Activated naive CD4-positive, alpha-beta T cell treated with anti-CD3 and anti-CD28 coated beads, Interleukin-2, amount 50 U/mL, for 72 hours (primary cell): Measurements from ENCODE around the gene BCAS1. TPM values are rescaled to one million over a fixed set of nuclear protein-coding genes. Genes with fewer than 3 reads are reported as not detected.

Source experiments
- ATAC-seq, 2 donors: fragments of 150-1000 bp; cut with Tn5 transposase; 2 replicates each; pipeline ENCODE4 v1.10.0; 2021; ENCODE audit warnings: mild to moderate bottlenecking in 2 of 2, moderate library complexity in 2 of 2
- DNase-seq, 2 donors: peaks; one replicate each; pipeline ENCODE4 v3.0.0; 2021 to 2022; ENCODE audit warnings: low spot score in 2 of 2
- H3K27ac Mint-ChIP-seq, 2 donors: one replicate each; pipeline ENCODE4 v1.8.0; 2022; ENCODE audit warnings: mild to moderate bottlenecking in 2 of 2, mixed read lengths in 2 of 2
- H3K36me3 Mint-ChIP-seq, 2 donors: one replicate each; pipeline ENCODE4 v1.8.0; 2022; ENCODE audit warnings: mixed read lengths in 2 of 2
- H3K9me3 Mint-ChIP-seq, 2 donors: one replicate each; pipeline ENCODE4 v1.8.0; 2022; ENCODE audit warnings: mixed read lengths in 2 of 2
- total RNA-seq, 2 donors: library from RNA; stranded (reverse); gene quantifications; one replicate each; pipeline ENCODE4 v1.2.3, GENCODE V29; 2022

The BCAS1 gene
- total RNA-seq, 2 donors from 2014 or later, result not detected

- ATAC-seq (peak; percentile 67 to 97), DNase-seq (peak in 1 of 2 donors; percentile 11)
- peak overlapping the region in 1 of 2 donors; percentile 93 for H3K27ac Mint-ChIP-seq
- no peaks in the 10 kb centered on the region for H3K36me3 Mint-ChIP-seq
- peaks cover 0 to 18% of the 10 kb centered on the region in 2 donors for H3K9me3 Mint-ChIP-seq
Measured at GRCh38 chr20:54044156-54044555, 26.2 kb downstream of the BCAS1 start.

DNA sequence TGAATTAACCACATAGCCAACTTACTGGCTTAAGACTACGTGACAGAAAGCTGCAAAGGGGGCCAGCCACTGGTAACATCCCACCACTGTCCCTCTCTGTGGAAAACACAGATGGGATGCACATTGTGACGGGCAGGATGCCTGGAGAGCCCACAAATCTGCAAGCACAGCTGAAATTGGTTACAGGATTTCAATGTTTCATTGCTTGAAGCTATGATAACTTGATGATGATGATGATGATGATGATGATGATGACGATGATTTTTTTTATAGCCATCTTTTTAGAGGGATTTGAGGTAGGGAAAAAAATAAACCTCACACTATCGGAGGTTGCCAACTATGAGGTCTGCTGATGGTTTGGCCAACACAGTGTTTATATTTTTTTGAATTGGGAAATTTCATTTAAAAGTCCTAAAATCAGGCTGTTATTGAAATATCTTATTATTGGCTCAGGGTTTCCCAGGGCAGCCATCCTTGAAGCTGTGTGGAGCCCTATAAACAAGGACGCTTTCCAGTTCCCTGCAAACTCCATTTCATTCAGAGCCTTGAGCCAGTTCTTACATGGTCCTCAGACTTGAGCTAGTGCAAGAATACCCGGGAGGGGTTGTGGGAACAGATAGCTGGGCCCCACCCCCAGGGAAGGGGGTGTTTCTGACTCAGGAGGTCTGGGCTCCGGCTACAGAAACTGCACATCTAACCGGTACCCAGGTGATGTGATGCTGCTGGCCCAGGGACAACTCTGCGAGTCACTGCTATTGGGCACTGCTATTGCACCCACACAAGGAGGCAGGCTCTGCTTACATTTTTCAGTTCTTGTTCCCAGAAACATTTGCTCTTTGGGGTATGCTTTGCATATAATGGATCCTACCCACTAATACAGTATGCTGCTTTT, 27.1 kb downstream of the BCAS1 start:
- DNase-seq (peak in 1 of 2 donors; percentile 24), ATAC-seq (peak; percentile 33 to 72)
- peak overlapping the region in 1 of 2 donors; percentile 93 for H3K27ac Mint-ChIP-seq
- H3K36me3 Mint-ChIP-seq, result no peaks in the 10 kb centered on the region
- H3K9me3 Mint-ChIP-seq, result peaks cover 0 to 18% of the 10 kb centered on the region in 2 donors

- ATAC-seq (no peak), DNase-seq (no peak)
- peaks cover 0 to 11% of the 10 kb centered on the region in 2 donors for H3K9me3 Mint-ChIP-seq
- no peak overlapping the region for H3K27ac Mint-ChIP-seq
- no peaks in the 10 kb centered on the region for H3K36me3 Mint-ChIP-seq
Measured at GRCh38 chr20:54042021-54042420, 28.4 kb downstream of the BCAS1 start.

GRCh38 chr20:54041336-54041735, 29.1 kb downstream of the BCAS1 start:
- H3K9me3 Mint-ChIP-seq, result peaks cover 0 to 11% of the 10 kb centered on the region in 2 donors
- no peak overlapping the region for H3K27ac Mint-ChIP-seq
- DNase-seq (no peak), ATAC-seq (no peak)
- H3K36me3 Mint-ChIP-seq, result no peaks in the 10 kb centered on the region

- Mint-ChIP-seq H3K9me3 (peaks cover 0 to 6% of the 10 kb centered on the region in 2 donors), H3K27ac (no peak overlapping the region), H3K36me3 (no peaks in the 10 kb centered on the region)
- ATAC-seq (no peak), DNase-seq (no peak)
Measured at GRCh38 chr20:54040531-54040930, 29.9 kb downstream of the BCAS1 start.

DNA sequence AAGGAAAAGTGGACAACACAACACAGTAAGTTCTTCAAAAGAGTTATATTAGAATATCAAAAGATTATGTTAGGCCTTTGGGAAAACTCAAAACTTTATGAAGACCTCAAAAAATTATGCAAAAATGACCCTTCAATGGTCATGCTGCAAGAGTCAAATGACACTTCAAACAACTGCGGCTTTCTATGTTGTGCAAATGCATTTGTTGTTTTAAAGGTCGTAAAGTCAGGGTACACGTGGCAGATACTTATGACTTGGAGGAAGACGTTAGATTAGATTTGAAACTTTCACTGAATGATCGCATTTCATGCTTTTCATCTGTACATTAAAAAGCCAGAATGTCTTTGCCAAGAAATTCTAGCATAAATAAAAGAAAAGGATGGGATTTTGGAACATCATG, 31.4 kb downstream of the BCAS1 start:
- Mint-ChIP-seq H3K9me3 (no peaks in the 10 kb centered on the region), H3K27ac (no peak overlapping the region), H3K36me3 (no peaks in the 10 kb centered on the region)
- no peak for DNase-seq
- no peak for ATAC-seq

DNA sequence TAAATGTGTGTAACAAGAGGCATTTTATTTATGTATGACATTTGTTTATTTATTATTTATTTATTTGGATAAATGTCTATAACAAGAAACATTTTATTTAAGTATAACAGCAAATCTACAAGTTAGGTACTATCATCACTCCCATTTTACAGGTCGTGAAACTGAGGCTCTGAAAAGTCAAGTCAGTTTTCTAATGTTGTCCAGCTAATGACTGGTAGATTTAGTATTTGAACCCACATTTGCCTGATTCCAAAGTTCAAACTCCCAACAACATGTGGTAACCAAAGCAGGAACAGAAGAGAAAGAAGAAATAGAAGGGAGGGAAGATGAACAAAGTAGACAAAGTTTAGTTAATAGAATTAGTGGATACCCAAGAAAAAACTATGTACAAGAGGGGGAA, 32.9 kb downstream of the BCAS1 start:
- ATAC-seq, result no peak
- Mint-ChIP-seq H3K36me3 (peaks cover under 1 to 6% of the 10 kb centered on the region in 2 donors), H3K9me3 (peaks cover 4 to 9% of the 10 kb centered on the region in 2 donors), H3K27ac (no peak overlapping the region)
- DNase-seq, result no peak

DNA sequence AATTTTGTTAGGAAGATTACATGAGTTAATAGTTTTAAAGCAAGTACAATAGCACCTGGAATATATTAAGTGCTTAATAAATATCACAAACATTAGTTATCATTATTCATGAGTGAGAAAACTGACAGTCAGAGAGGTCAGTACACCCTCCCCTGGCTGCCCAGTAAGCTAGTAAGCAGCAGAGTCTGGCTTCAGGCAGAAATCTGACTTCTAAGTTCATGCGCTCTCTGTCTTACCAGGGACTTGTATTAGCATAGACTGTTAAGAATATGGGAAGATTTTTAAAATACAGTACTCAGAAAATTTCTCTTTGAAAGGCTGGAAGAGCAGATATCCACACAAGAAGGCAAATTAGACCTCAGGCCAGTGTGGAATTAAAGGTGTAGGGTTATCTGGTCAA, 40.8 kb downstream of the BCAS1 start:
- H3K36me3 Mint-ChIP-seq, result peaks cover 10 to 15% of the 10 kb centered on the region in 2 donors
- ATAC-seq, result no peak
- no peak overlapping the region for H3K27ac Mint-ChIP-seq
- H3K9me3 Mint-ChIP-seq, result peaks cover 12 to 17% of the 10 kb centered on the region in 2 donors
- DNase-seq, result no peak

DNA sequence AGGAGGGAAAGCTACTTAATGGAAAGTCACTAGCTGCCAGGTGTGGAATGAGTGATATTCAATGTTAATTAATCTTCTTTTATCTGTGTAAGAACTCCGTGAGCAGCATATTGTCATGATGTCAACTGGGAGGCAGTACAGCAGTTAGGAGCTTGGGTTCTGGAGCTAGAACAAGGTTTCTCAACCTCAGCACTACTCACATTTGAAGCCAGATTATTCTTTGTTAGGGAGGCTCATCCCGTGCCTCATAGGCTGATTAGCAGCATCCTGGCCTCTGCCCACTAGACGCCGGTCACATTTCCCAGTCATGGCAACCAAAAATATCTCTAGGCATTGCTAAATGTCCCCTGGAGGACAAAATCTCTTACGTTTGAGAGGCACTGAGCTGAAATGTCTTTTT, 41.2 kb downstream of the BCAS1 start:
- H3K27ac Mint-ChIP-seq, result no peak overlapping the region
- H3K36me3 Mint-ChIP-seq, result peaks cover 10 to 15% of the 10 kb centered on the region in 2 donors
- ATAC-seq (no peak), DNase-seq (no peak)
- H3K9me3 Mint-ChIP-seq, result peaks cover 12 to 17% of the 10 kb centered on the region in 2 donors

DNA sequence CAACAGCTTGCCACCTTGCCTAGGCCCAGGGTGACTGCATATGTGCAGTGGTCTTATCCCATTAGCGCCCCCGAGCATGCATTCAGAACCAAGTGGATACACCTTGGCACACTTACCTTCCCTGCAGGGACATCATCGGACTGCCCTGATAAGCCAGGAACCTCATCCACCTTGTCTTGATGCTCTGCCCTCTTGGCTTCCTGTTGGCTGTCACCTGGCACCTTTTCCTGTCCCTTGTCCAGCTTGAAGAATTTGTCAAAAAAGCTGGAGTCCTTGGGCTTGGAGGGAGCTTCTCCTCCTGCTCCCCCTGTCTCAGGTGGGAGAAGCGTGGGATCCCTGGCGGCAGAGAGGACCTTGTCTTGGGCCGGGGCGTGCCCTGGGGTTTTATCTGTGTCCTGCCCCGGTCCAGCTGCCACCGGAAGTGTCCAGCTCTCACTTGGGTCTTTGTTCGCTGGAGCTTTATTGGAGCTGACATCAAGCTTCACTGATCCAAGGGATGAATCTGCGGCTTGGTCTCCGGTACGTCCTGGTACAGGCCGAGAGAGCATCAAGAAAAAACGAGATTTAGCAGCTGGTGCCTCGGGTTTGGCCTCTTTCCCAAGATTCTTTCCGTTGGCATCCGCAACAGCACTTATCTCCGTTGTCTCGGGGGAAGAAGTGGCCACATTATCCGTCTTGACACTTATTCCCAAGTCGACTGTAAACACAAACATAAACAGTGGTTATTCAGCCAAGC, 42.0 kb downstream of the BCAS1 start:
- no peak for DNase-seq
- H3K27ac Mint-ChIP-seq, result no peak overlapping the region
- no peak for ATAC-seq
- H3K36me3 Mint-ChIP-seq, result peaks cover 10 to 15% of the 10 kb centered on the region in 2 donors
- H3K9me3 Mint-ChIP-seq, result peaks cover 12 to 17% of the 10 kb centered on the region in 2 donors

GRCh38 chr20:54027704-54028103, 42.7 kb downstream of the BCAS1 start:
- peaks cover 10% of the 10 kb centered on the region in 2 donors for H3K36me3 Mint-ChIP-seq
- no peak overlapping the region for H3K27ac Mint-ChIP-seq
- peaks cover 8 to 9% of the 10 kb centered on the region in 2 donors for H3K9me3 Mint-ChIP-seq
- no peak for ATAC-seq
- no peak for DNase-seq

GRCh38 chr20:54026295-54027064, 43.9 kb downstream of the BCAS1 start:
- DNase-seq, result no peak
- Mint-ChIP-seq H3K36me3 (no peaks in the 10 kb centered on the region), H3K27ac (no peak overlapping the region), H3K9me3 (peaks cover 0 to under 1% of the 10 kb centered on the region in 2 donors)
- no peak for ATAC-seq

GRCh38 chr20:54025251-54025771, 45.1 kb downstream of the BCAS1 start:
- Mint-ChIP-seq H3K9me3 (no peaks in the 10 kb centered on the region), H3K27ac (no peak overlapping the region), H3K36me3 (no peaks in the 10 kb centered on the region)
- DNase-seq (no peak), ATAC-seq (no peak)

DNA sequence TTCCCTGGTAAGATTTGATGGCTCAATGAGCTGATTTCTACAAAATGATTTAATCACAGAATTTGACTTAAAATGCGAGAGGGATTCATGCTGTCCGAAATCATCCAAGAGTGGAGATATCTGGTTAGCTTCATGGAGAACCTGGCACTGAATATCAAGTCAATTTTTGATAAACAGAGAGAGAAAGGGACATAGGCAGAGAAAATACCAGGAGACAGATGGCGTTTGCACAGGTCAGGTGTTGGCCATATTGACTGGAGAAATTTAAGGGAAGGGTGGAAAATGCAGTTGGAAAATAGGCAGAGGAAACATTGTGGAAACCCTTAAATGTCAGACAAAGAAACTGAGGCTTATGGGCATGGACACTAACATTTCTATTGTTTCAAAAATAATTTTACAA, 47.0 kb downstream of the BCAS1 start:
- Mint-ChIP-seq H3K9me3 (no peaks in the 10 kb centered on the region), H3K36me3 (no peaks in the 10 kb centered on the region), H3K27ac (no peak overlapping the region)
- ATAC-seq (no peak), DNase-seq (no peak)

DNA sequence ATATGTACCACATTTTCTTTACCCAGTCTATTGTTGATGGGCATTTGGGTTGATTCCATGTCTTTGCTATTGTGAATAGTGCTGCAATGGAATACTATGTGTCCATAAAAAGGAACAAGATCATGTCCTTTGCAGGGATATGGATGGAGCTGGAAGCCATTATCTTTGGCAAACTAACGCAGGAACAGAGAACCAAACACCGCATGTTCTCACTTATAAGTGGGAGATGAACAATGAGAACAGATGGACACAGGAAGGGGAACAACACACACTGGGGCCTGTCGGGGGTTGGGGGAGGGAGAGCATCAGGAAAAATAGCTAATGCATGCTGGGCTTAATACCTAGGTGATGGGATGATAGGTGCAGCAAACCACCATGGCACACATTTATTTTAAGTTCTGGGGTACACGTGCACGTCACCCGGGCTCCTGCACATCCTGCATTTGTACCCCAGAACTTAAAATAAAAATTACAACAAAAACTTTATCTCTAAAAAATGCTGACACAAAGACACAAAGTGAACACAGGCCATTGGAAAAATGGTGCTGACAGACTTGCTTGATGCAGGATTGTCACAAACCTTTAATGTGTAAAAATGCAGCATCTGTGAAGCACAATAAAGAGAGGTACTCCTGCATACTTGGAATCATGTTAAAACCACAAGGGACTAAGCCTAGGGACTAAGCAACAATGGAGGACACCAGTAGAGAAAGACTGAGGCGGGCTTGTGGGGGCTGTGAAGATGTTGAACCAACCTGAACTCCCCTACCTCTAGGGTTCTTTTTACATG, 48.8 kb downstream of the BCAS1 start:
- H3K27ac Mint-ChIP-seq, result no peak overlapping the region
- no peaks in the 10 kb centered on the region for H3K9me3 Mint-ChIP-seq
- ATAC-seq (no peak), DNase-seq (no peak)
- no peaks in the 10 kb centered on the region for H3K36me3 Mint-ChIP-seq

GRCh38 chr20:54020868-54021267, 49.5 kb downstream of the BCAS1 start:
- ATAC-seq, result no peak
- no peak for DNase-seq
- Mint-ChIP-seq H3K27ac (no peak overlapping the region), H3K9me3 (no peaks in the 10 kb centered on the region), H3K36me3 (no peaks in the 10 kb centered on the region)
